Astrocyte (in vitro differentiated cells and primary cell): ENCODE results near the gene CNTNAP2. TPM values are rescaled to one million over a fixed set of nuclear protein-coding genes. Genes with fewer than 3 reads are reported as not detected.

Source experiments
- DNase-seq: peaks from one replicate; pipeline ENCODE4 v3.0.0-alpha.2; 2010; ENCODE audit warnings: low read depth
- FAIRE-seq: peaks from 2 replicates; lab custom pipeline; 2011; peaks lifted over from hg19 to GRCh38; lab: Jason Lieb, UNC
- H2AFZ ChIP-seq: 2 replicates; pipeline ENCODE4 v1.6.0; 2012; ENCODE audit warnings: low read depth, low read length, inconsistent platforms
- H3K27ac ChIP-seq: 2 replicates; pipeline ENCODE4 v1.5.1; 2011; ENCODE audit warnings: low read depth, low read length, inconsistent platforms
- H3K27me3 ChIP-seq: 2 replicates; pipeline ENCODE4 v1.6.0; 2011; ENCODE audit warnings: low read length, inconsistent platforms; ENCODE audit not compliant: insufficient read depth
- H3K36me3 ChIP-seq: 2 replicates; pipeline ENCODE4 v1.5.1; 2011; ENCODE audit warnings: low read length, inconsistent platforms; ENCODE audit not compliant: insufficient read depth
- H3K4me1 ChIP-seq: 2 replicates; pipeline ENCODE4 v1.5.1; 2011; ENCODE audit warnings: low read length, inconsistent platforms; ENCODE audit not compliant: insufficient read depth
- H3K4me2 ChIP-seq: 2 replicates; pipeline ENCODE4 v1.6.0; 2012; ENCODE audit warnings: low read length, inconsistent platforms
- H3K4me3 ChIP-seq: 2 replicates; pipeline ENCODE4 v1.5.1; 2011; ENCODE audit warnings: low read depth, mild to moderate bottlenecking, low read length, inconsistent platforms; ENCODE audit not compliant: insufficient read depth
- H3K79me2 ChIP-seq: 2 replicates; pipeline ENCODE4 v1.6.0; 2012; ENCODE audit warnings: mild to moderate bottlenecking, low read length, inconsistent platforms; ENCODE audit not compliant: insufficient read depth
- H3K9ac ChIP-seq: 2 replicates; pipeline ENCODE4 v1.6.0; 2012; ENCODE audit warnings: mild to moderate bottlenecking, low read length, inconsistent platforms
- H3K9me3 ChIP-seq: 2 replicates; pipeline ENCODE4 v1.5.1; 2012; ENCODE audit warnings: low read depth, mild to moderate bottlenecking, low read length, inconsistent platforms; ENCODE audit not compliant: insufficient read depth
- H4K20me1 ChIP-seq: 2 replicates; pipeline ENCODE4 v1.6.0; 2012; ENCODE audit warnings: low read length, inconsistent platforms; ENCODE audit not compliant: insufficient read depth
- H3K27ac Mint-ChIP-seq: one replicate; pipeline ENCODE4 v1.8.0; 2021; ENCODE audit warnings: mild to moderate bottlenecking, mixed read lengths; ENCODE audit not compliant: unreplicated experiment
- H3K27me3 Mint-ChIP-seq: one replicate; pipeline ENCODE4 v1.8.0; 2021; ENCODE audit warnings: low read depth, mixed read lengths; ENCODE audit not compliant: unreplicated experiment
- H3K36me3 Mint-ChIP-seq: one replicate; pipeline ENCODE4 v1.8.0; 2021; ENCODE audit warnings: low read depth, mixed read lengths; ENCODE audit not compliant: unreplicated experiment
- H3K4me1 Mint-ChIP-seq: one replicate; pipeline ENCODE4 v1.8.0; 2021; ENCODE audit warnings: low read depth, mixed read lengths; ENCODE audit not compliant: unreplicated experiment
- H3K4me3 Mint-ChIP-seq: one replicate; pipeline ENCODE4 v1.8.0; 2021; ENCODE audit warnings: mild to moderate bottlenecking, moderate library complexity, mixed read lengths; ENCODE audit not compliant: unreplicated experiment
- H3K9me3 Mint-ChIP-seq: one replicate; pipeline ENCODE4 v1.8.0; 2021; ENCODE audit warnings: mild to moderate bottlenecking, mixed read lengths; ENCODE audit not compliant: unreplicated experiment
- CTCF ChIP-seq: IDR thresholded peaks from 2 replicates; pipeline ENCODE4 v1.5.1; 2011; ENCODE audit warnings: low read depth, mild to moderate bottlenecking, inconsistent platforms, low read length, moderate library complexity; ENCODE audit not compliant: insufficient read depth
- EZH2 ChIP-seq: IDR thresholded peaks from 2 replicates; pipeline ENCODE4 v1.6.1; 2012; ENCODE audit warnings: mild to moderate bottlenecking, low read length, inconsistent platforms; ENCODE audit not compliant: insufficient read depth
- total RNA-seq: library from RNA; stranded (reverse); gene quantifications from 2 replicates; pipeline ENCODE4 v1.2.1, GENCODE V29; 2021

CNTNAP2 gene
- total RNA-seq, 1 donor from 2014 or later = 20.0 TPM

GRCh38 chr7:148287538-148287937 is 2170.9 kb downstream of the CNTNAP2 start:
- no peaks in the 10 kb centered on the region for H3K9me3 Mint-ChIP-seq
- H3K4me3 Mint-ChIP-seq = no peak overlapping the region
- no peak for FAIRE-seq
- no peak for TF ChIP-seq CTCF
- TF ChIP-seq EZH2 = no peak
- no peak overlapping the region for H3K4me3 ChIP-seq
- no peaks in the 10 kb centered on the region for H3K27me3 Mint-ChIP-seq
- no peaks in the 10 kb centered on the region for H3K36me3 ChIP-seq
- H3K9me3 ChIP-seq = no peaks in the 10 kb centered on the region
- no peaks in the 10 kb centered on the region for H4K20me1 ChIP-seq
- no peak overlapping the region for H3K27ac ChIP-seq
- no peaks in the 10 kb centered on the region for H3K79me2 ChIP-seq
- no peak overlapping the region for H3K9ac ChIP-seq
- H3K36me3 Mint-ChIP-seq = no peaks in the 10 kb centered on the region
- no peak overlapping the region for H2AFZ ChIP-seq
- H3K4me1 Mint-ChIP-seq = peaks cover 14% of the 10 kb centered on the region
- no peaks in the 10 kb centered on the region for H3K4me1 ChIP-seq
- no peaks in the 10 kb centered on the region for H3K27me3 ChIP-seq
- DNase-seq = no peak
- no peak overlapping the region for H3K27ac Mint-ChIP-seq
- H3K4me2 ChIP-seq = no peak overlapping the region

- no peaks in the 10 kb centered on the region for H3K36me3 Mint-ChIP-seq
- H3K27me3 Mint-ChIP-seq = no peaks in the 10 kb centered on the region
- TF ChIP-seq CTCF = no peak
- no peak for TF ChIP-seq EZH2
- Histone ChIP-seq H3K4me2 (no peak overlapping the region), H4K20me1 (no peaks in the 10 kb centered on the region), H3K79me2 (no peaks in the 10 kb centered on the region), H3K27me3 (no peaks in the 10 kb centered on the region), H3K36me3 (no peaks in the 10 kb centered on the region), H3K9me3 (no peaks in the 10 kb centered on the region), H3K4me1 (no peaks in the 10 kb centered on the region), H3K27ac (no peak overlapping the region), H3K9ac (no peak overlapping the region), H2AFZ (no peak overlapping the region), H3K4me3 (no peak overlapping the region)
- no peak overlapping the region for H3K27ac Mint-ChIP-seq
- no peak for FAIRE-seq
- H3K4me1 Mint-ChIP-seq = peaks cover 14% of the 10 kb centered on the region
- no peak overlapping the region for H3K4me3 Mint-ChIP-seq
- no peaks in the 10 kb centered on the region for H3K9me3 Mint-ChIP-seq
- DNase-seq = no peak
Observed at GRCh38 chr7:148288592-148289151, 2172.1 kb downstream of the CNTNAP2 start.

GRCh38 chr7:148289630-148290029 is 2173.0 kb downstream of the CNTNAP2 start:
- H2AFZ ChIP-seq = no peak overlapping the region
- no peak for FAIRE-seq
- TF ChIP-seq EZH2 = no peak
- no peak for TF ChIP-seq CTCF
- no peak overlapping the region for H3K4me3 Mint-ChIP-seq
- no peaks in the 10 kb centered on the region for H3K27me3 Mint-ChIP-seq
- H3K4me1 ChIP-seq = no peaks in the 10 kb centered on the region
- H3K79me2 ChIP-seq = no peaks in the 10 kb centered on the region
- H3K4me2 ChIP-seq = no peak overlapping the region
- H4K20me1 ChIP-seq = no peaks in the 10 kb centered on the region
- H3K27ac Mint-ChIP-seq = peak overlapping the region; percentile 64
- no peak overlapping the region for H3K27ac ChIP-seq
- H3K4me1 Mint-ChIP-seq = peaks cover 14% of the 10 kb centered on the region
- H3K4me3 ChIP-seq = no peak overlapping the region
- H3K9me3 ChIP-seq = no peaks in the 10 kb centered on the region
- no peaks in the 10 kb centered on the region for H3K27me3 ChIP-seq
- no peaks in the 10 kb centered on the region for H3K36me3 ChIP-seq
- H3K9ac ChIP-seq = no peak overlapping the region
- H3K9me3 Mint-ChIP-seq = no peaks in the 10 kb centered on the region
- DNase-seq = no peak
- no peaks in the 10 kb centered on the region for H3K36me3 Mint-ChIP-seq
